RPMI8226 (cell line): ENCODE measurements around the gene CELSR1.
A peak's percentile ranks its signal among the peaks of the same experiment; 100 is the strongest.

Experiments
- DNase-seq: peaks from one replicate; pipeline ENCODE4 v3.0.0-alpha.2; 2015

The CELSR1 gene

GRCh38 chr22:46373921-46374662 lies 163.3 kb downstream of the CELSR1 start:
- peak; percentile 80 for DNase-seq

- DNase-seq, result peak; percentile 63
These were observed 164.3 kb downstream of the CELSR1 start for GRCh38 chr22:46373159-46373558.

GRCh38 chr22:46372686-46373085 lies 164.7 kb downstream of the CELSR1 start:
- no peak for DNase-seq

GRCh38 chr22:46371623-46372226 lies 165.7 kb downstream of the CELSR1 start:
- DNase-seq, result no peak

- no peak for DNase-seq
These were observed 166.7 kb downstream of the CELSR1 start for GRCh38 chr22:46370584-46371291.

- DNase-seq, result no peak
These were observed 167.5 kb downstream of the CELSR1 start for GRCh38 chr22:46369716-46370583.

GRCh38 chr22:46368871-46369715 lies 168.3 kb downstream of the CELSR1 start:
- no peak for DNase-seq

GRCh38 chr22:46368422-46368821 lies 169.0 kb downstream of the CELSR1 start:
- no peak for DNase-seq

- peak; percentile 85 for DNase-seq
These were observed 169.7 kb downstream of the CELSR1 start for GRCh38 chr22:46367707-46368191.

GRCh38 chr22:46366801-46367706 lies 170.4 kb downstream of the CELSR1 start:
- peak; percentile 87 for DNase-seq

GRCh38 chr22:46366327-46366731 lies 171.1 kb downstream of the CELSR1 start:
- DNase-seq, result no peak

- no peak for DNase-seq
These were observed 172.2 kb downstream of the CELSR1 start for GRCh38 chr22:46365166-46365624.

GRCh38 chr22:46364341-46365165 lies 172.9 kb downstream of the CELSR1 start:
- no peak for DNase-seq

- no peak for DNase-seq
These were observed 173.7 kb downstream of the CELSR1 start for GRCh38 chr22:46363611-46364321.

GRCh38 chr22:46362934-46363515 lies 174.4 kb downstream of the CELSR1 start:
- DNase-seq, result no peak

GRCh38 chr22:46362203-46362933 lies 175.1 kb downstream of the CELSR1 start:
- peak; percentile 81 for DNase-seq

GRCh38 chr22:46361826-46362202 lies 175.6 kb downstream of the CELSR1 start:
- DNase-seq, result no peak

GRCh38 chr22:46360891-46361290 lies 176.5 kb downstream of the CELSR1 start:
- no peak for DNase-seq
